GM18873 (cell line): ENCODE results near the gene LRRIQ1.

Experiments
- ATAC-seq: cut with Tn5 transposase; IDR thresholded peaks from one replicate; pipeline ENCODE4 v1.9.1; 2021; ENCODE audit warnings: mild to moderate bottlenecking, moderate library complexity, moderate number of reproducible peaks; ENCODE audit not compliant: unreplicated experiment, low FRiP score

Gene LRRIQ1

GRCh38 chr12:85279449-85280164, 243.5 kb downstream of the LRRIQ1 start:
- ATAC-seq: no peak

GRCh38 chr12:85280165-85280983, 244.2 kb downstream of the LRRIQ1 start, which contains the start of gene ALX1:
ALX1 (plus strand) TSS chr12:85280220; CDS start chr12:85280262, 42 bp downstream.
- ATAC-seq: no peak

GRCh38 chr12:85280984-85281630, 245.0 kb downstream of the LRRIQ1 start:
- ATAC-seq: no peak

GRCh38 chr12:85281636-85282312, 245.6 kb downstream of the LRRIQ1 start:
- no peak for ATAC-seq

DNA sequence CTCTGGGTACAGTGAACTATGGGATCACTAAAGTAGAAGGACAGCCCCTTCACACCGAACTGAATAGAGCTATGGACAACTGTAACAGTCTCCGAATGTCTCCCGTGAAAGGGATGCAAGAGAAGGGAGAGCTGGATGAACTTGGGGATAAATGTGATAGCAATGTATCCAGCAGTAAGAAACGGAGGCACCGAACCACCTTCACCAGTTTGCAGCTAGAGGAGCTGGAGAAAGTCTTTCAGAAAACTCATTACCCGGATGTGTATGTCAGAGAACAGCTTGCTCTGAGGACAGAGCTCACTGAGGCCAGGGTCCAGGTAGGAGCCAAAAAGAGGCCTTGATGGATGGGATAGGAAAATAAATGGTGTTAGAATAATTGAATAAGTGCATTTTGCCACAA, 247.4 kb downstream of the LRRIQ1 start:
- ATAC-seq: no peak
